Vagina (tissue), 2 donors: ENCODE results near the gene ETV7. TPM values are rescaled to one million over a fixed set of nuclear protein-coding genes. Genes with fewer than 3 reads are reported as not detected.

Experiments used
- DNase-seq, 2 donors: peaks; one replicate each; pipeline ENCODE4 v3.0.0-alpha.2; 2017; ENCODE audit errors: extremely low spot score in 2 of 2
- H3K27ac ChIP-seq: fragments of 200-600 bp; sonication (generic); one replicate; pipeline ENCODE4 v1.5.1; 2019
- H3K27me3 ChIP-seq: fragments of 200-600 bp; sonication (generic); one replicate; pipeline ENCODE4 v1.5.1; 2019
- H3K36me3 ChIP-seq, 2 donors: fragments of 200-600 bp; sonication (generic); one replicate each; pipeline ENCODE4 v1.5.1; 2017 to 2019
- H3K4me1 ChIP-seq: fragments of 200-600 bp; sonication (generic); one replicate; pipeline ENCODE4 v1.5.1; 2019
- H3K4me3 ChIP-seq, 2 donors: fragments of 200-600 bp; sonication (generic); 1 replicate in 1 of 2; 2 replicates in 1 of 2; pipeline ENCODE4 v1.5.1; 2016 to 2019
- H3K9me3 ChIP-seq: fragments of 200-600 bp; sonication (generic); one replicate; pipeline ENCODE4 v1.5.1; 2019
- CTCF ChIP-seq, 3 experiments: fragments of 450-650 bp in 2 of 3; fragments of 200-600 bp in 1 of 3; sonication (generic) in 1 of 3; IDR thresholded peaks; one replicate each; pipeline ENCODE4 v1.5.1; 2017 to 2019; ENCODE audit warnings: antibody characterized with exemption in 3 of 3, mild to moderate bottlenecking in 2 of 3, moderate library complexity in 2 of 3
- POLR2A ChIP-seq, 2 donors: fragments of 450-650 bp; IDR thresholded peaks; one replicate each; pipeline ENCODE4 v1.6.1; 2017; ENCODE audit warnings: antibody characterized with exemption in 2 of 2, mild to moderate bottlenecking in 2 of 2, moderate library complexity in 2 of 2
- POLR2AphosphoS5 ChIP-seq, 2 donors: sonication (generic); formaldehyde crosslinking; IDR thresholded peaks; one replicate each; pipeline ENCODE4 v1.9.0; 2017; ENCODE audit warnings: antibody characterized with exemption in 2 of 2, mild to moderate bottlenecking in 2 of 2, low read depth in 1 of 2; ENCODE audit not compliant: insufficient read depth in 1 of 2
- intact Hi-C: fragments of 100-400 bp; cut with DNase I; formaldehyde crosslinking; loops from one replicate; pipeline ENCODE4 v1.15.1; 2023
- total RNA-seq: library from RNA; depleted of rRNA; stranded (reverse); fragments of >200 nt; gene quantifications from one replicate; pipeline ENCODE4 v1.2.3, GENCODE V29; 2016

The ETV7 gene
- total RNA-seq, 1 donor from 2014 or later = 2.2 TPM

- Histone ChIP-seq H3K4me1 (no peaks in the 10 kb centered on the region), H3K36me3 (no peaks in the 10 kb centered on the region), H3K9me3 (no peaks in the 10 kb centered on the region), H3K4me3 (no peak overlapping the region), H3K27ac (no peak overlapping the region), H3K27me3 (no peaks in the 10 kb centered on the region)
- intact Hi-C loops = loop anchor here (10.0 kb wide), 2 partner anchors 166 to 326 kb away; partner anchors contain the start of gene SRSF3
- TF ChIP-seq POLR2A (IDR thresholded peaks at IDR 0.05) (no peak), CTCF (IDR thresholded peaks at IDR 0.05) (peak in 1 of 3 experiments; percentile 41)
- no peak for DNase-seq
Observed at GRCh38 chr6:36428911-36429310, 41.4 kb upstream of the ETV7 start.

- intact Hi-C loops = loop anchor here (10.0 kb wide), 2 partner anchors 168 to 328 kb away; partner anchors contain the start of gene SRSF3
- H3K36me3 ChIP-seq = no peaks in the 10 kb centered on the region
- H3K4me1 ChIP-seq = peaks cover 5% of the 10 kb centered on the region
- H3K9me3 ChIP-seq = no peaks in the 10 kb centered on the region
- no peak for DNase-seq
- H3K27ac ChIP-seq = no peak overlapping the region
- TF ChIP-seq POLR2A (IDR thresholded peaks at IDR 0.05) = no peak
- no peak for TF ChIP-seq POLR2AphosphoS5 (IDR thresholded peaks at IDR 0.05; ENCODE audit: insufficient read depth in 1 of 2, low read depth in 1 of 2)
- no peak for TF ChIP-seq CTCF (IDR thresholded peaks at IDR 0.05)
- H3K27me3 ChIP-seq = no peaks in the 10 kb centered on the region
- H3K4me3 ChIP-seq = no peak overlapping the region
Observed at GRCh38 chr6:36426622-36427021, 39.2 kb upstream of the ETV7 start.

GRCh38 chr6:36423101-36423824 lies 35.8 kb upstream of the ETV7 start:
- peak in 1 of 2 donors; percentile 95 for DNase-seq
- intact Hi-C loops = loop anchor here (10.0 kb wide), 2 partner anchors 172 to 332 kb away; partner anchors contain the start of gene SRSF3
- peaks cover 5% of the 10 kb centered on the region for H3K4me1 ChIP-seq

GRCh38 chr6:36422714-36423100 lies 35.2 kb upstream of the ETV7 start:
- H3K4me1 ChIP-seq = peaks cover 5% of the 10 kb centered on the region
- intact Hi-C loops = loop anchor here (10.0 kb wide), 2 partner anchors 172 to 332 kb away; partner anchors contain the start of gene SRSF3
- no peaks in the 10 kb centered on the region for H3K9me3 ChIP-seq
- no peaks in the 10 kb centered on the region for H3K27me3 ChIP-seq
- no peak for TF ChIP-seq CTCF (IDR thresholded peaks at IDR 0.05)
- DNase-seq = no peak
- H3K27ac ChIP-seq = peak overlapping the region; percentile 81
- peak overlapping the region; percentile 50 to 56 for H3K4me3 ChIP-seq
- H3K36me3 ChIP-seq = no peaks in the 10 kb centered on the region

More at GRCh38 chr6:36423101-36423824, 35.8 kb upstream of the ETV7 start:
- H3K27ac ChIP-seq = peak overlapping the region; percentile 81
- H3K4me3 ChIP-seq = peak overlapping the region; percentile 50 to 56
- no peaks in the 10 kb centered on the region for H3K9me3 ChIP-seq
- TF ChIP-seq POLR2AphosphoS5 (IDR thresholded peaks at IDR 0.05; ENCODE audit: insufficient read depth in 1 of 2, low read depth in 1 of 2) (peak; percentile 93 to 94), CTCF (IDR thresholded peaks at IDR 0.05) (peak in 2 of 3 experiments; percentile 36 to 48), POLR2A (IDR thresholded peaks at IDR 0.05) (peak in 1 of 2 donors; percentile 18)
- H3K27me3 ChIP-seq = no peaks in the 10 kb centered on the region
- H3K36me3 ChIP-seq = no peaks in the 10 kb centered on the region

GRCh38 chr6:36419310-36419709 lies 31.8 kb upstream of the ETV7 start:
- Histone ChIP-seq H3K36me3 (no peaks in the 10 kb centered on the region), H3K27ac (no peak overlapping the region), H3K4me3 (no peak overlapping the region), H3K4me1 (peaks cover 5% of the 10 kb centered on the region), H3K27me3 (no peaks in the 10 kb centered on the region), H3K9me3 (no peaks in the 10 kb centered on the region)
- no peak for TF ChIP-seq POLR2A (IDR thresholded peaks at IDR 0.05)
- intact Hi-C loops = no loop called here
- DNase-seq = no peak
